Pancreas (tissue), 10 donors: Measurements from ENCODE around the gene BPIFB6. TPM values are rescaled to one million over a fixed set of nuclear protein-coding genes. Genes with fewer than 3 reads are reported as not detected.

Experiments used
- ATAC-seq, 4 donors: fragments of 200-7000 bp; cut with Tn5 transposase; one replicate each; pipeline versions ENCODE4 v1.8.0 to v1.9.1; 2020; ENCODE audit warnings: mild to moderate bottlenecking in 4 of 4, moderate library complexity in 4 of 4
- DNase-seq, 6 donors: peaks; one replicate each; pipeline ENCODE4 v3.0.0-alpha.2; 2020
- FAIRE-seq: peaks from 2 replicates; lab custom pipeline; 2012; peaks lifted over from hg19 to GRCh38; lab: Jason Lieb, UNC
- H3K27ac ChIP-seq, 4 donors: fragments of 200-600 bp; sonication (generic); 1 replicate in 3 of 4; 2 replicates in 1 of 4; pipeline versions ENCODE4 v1.5.0 to v1.8.0; 2020
- H3K27me3 ChIP-seq, 4 donors: fragments of 200-600 bp; one replicate each; pipeline ENCODE4 v1.8.0; 2021
- H3K36me3 ChIP-seq, 3 donors: fragments of 200-600 bp; sonication (generic) in 1 of 3; one replicate each; pipeline versions ENCODE4 v1.5.0 to v1.8.0; 2020 to 2021
- H3K4me1 ChIP-seq, 3 donors: fragments of 200-600 bp; one replicate each; pipeline ENCODE4 v1.8.0; 2021
- H3K4me3 ChIP-seq, 4 donors: fragments of 200-600 bp; sonication (generic) in 2 of 4; one replicate each; pipeline versions ENCODE4 v1.5.0 to v1.8.0; 2020 to 2021
- H3K9me3 ChIP-seq, 4 donors: fragments of 200-600 bp; one replicate each; pipeline ENCODE4 v1.8.0; 2021
- WGBS, 2 donors: extraction: QIAGEN DNeasy Blood & Tissue Kit; methylation state at CpG; one replicate each; pipeline ENCODE4 v1.1.7; 2013; 5-methylcytosine and 5-hydroxymethylcytosine counted together
- intact Hi-C, 3 donors: fragments of 100-400 bp; cut with DNase I; formaldehyde crosslinking; loops; one replicate each; pipeline versions ENCODE4 v1.11.1 to v1.14.2; 2022
- polyA plus RNA-seq, 2 donors: library from polyadenylated mRNA; stranded (reverse); fragments of 200-250 nt; gene quantifications; one replicate each; pipeline ENCODE4 v1.2.3, GENCODE V29; 2013
- total RNA-seq, 6 donors: library from RNA; stranded (reverse); fragmentation: NEBNext Ultra II Directional in 4 of 6; extraction: Animal tissue kit (Norgen Biotek cat#: 25700) in 4 of 6; gene quantifications; one replicate each; pipeline versions ENCODE4 v1.2.1 to v1.2.4, GENCODE V29; 2021 to 2023
- TF ChIP-seq, protein P1 (sequence below), 4 donors: fragments of 200-600 bp; sonication (generic) in 3 of 4; IDR thresholded peaks; one replicate each; pipeline versions ENCODE4 v1.5.0 to v1.8.0; 2021; ENCODE audit warnings: antibody characterized with exemption in 4 of 4
- donor health status: healthy with polysubstance abuse.
- donor health status: DM: no; HTN: no; CAD: no; lungs with moderate emphysema.
- donor health status: DM: no; HTN: no; CAD: no.
- donor health status: control.
- donor health status: control.
- donor health status: Bipolar disorder and iron deficiency.
- donor health status: DM: yes; HTN: yes; CAD: no.
- donor health status: DM: no; HTN: no; CAD: no.
- donor health status: DM: no; HTN: no; CAD: no.
- donor health status: DM: yes; HTN: yes; CAD: no.

BPIFB6 gene
- total and polyA plus RNA-seq, 8 donors = not detected

DNA sequence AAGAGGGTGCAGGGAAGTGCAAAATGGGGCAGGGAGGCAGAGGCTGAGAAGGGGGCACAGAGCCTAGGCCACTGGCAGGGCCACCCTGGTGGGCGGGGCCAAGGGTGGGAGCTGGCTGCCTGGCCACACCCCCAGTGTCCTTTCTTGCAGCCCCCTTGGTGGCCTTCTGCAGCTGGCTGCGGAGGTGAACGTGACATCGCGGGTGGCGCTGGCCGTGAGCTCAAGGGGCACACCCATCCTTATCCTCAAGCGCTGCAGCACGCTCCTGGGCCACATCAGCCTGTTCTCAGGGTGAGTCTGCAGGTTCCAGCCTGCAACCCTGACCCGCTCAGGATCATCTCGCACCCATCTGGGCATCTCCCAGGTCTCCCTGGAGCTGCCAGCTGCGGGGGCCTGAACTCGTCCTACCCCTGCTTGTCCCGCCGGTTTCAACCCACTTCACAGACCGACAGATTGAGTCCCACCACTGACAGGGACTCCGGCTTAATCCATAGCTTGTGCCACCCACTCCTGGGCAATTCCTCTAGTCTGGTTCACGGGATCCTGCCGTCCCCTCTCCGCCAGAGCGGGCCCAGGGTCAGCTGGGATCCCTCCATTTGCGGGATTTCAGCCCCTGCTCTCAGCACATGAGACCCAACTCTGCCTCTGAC lies 28.4 kb downstream of the BPIFB6 start:
- intact Hi-C loops = no loop called here
- Histone ChIP-seq H3K9me3 (no peaks in the 10 kb centered on the region), H3K36me3 (no peaks in the 10 kb centered on the region), H3K27ac (no peak overlapping the region), H3K4me1 (no peaks in the 10 kb centered on the region), H3K27me3 (no peaks in the 10 kb centered on the region), H3K4me3 (no peak overlapping the region)
- 85 to 86% methylated on average over 22 of the region's 22 CpGs for WGBS, 2 donors
- TF ChIP-seq, protein P1, sequence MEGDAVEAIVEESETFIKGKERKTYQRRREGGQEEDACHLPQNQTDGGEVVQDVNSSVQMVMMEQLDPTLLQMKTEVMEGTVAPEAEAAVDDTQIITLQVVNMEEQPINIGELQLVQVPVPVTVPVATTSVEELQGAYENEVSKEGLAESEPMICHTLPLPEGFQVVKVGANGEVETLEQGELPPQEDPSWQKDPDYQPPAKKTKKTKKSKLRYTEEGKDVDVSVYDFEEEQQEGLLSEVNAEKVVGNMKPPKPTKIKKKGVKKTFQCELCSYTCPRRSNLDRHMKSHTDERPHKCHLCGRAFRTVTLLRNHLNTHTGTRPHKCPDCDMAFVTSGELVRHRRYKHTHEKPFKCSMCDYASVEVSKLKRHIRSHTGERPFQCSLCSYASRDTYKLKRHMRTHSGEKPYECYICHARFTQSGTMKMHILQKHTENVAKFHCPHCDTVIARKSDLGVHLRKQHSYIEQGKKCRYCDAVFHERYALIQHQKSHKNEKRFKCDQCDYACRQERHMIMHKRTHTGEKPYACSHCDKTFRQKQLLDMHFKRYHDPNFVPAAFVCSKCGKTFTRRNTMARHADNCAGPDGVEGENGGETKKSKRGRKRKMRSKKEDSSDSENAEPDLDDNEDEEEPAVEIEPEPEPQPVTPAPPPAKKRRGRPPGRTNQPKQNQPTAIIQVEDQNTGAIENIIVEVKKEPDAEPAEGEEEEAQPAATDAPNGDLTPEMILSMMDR (IDR thresholded peaks at IDR 0.05) = no peak
- no peak for FAIRE-seq
- ATAC-seq = no peak
- DNase-seq = peak in 1 of 6 donors; percentile 48

DNA sequence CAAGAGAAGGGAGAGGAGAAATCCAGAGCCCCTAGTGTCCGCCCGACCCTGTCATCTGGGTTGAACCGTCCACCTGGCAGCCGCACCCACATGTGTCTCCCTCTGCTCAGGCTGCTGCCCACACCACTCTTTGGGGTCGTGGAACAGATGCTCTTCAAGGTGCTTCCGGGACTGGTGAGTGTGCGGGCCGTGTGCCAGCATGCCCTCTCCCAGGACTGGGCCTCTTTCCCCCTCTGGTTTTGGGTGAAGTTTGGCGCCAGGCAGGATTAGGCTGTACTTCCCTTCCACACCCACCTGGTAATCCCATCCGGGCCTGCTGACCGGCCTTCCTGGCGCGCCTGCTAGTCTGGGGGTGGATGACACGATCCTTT lies 30.2 kb downstream of the BPIFB6 start:
- no peaks in the 10 kb centered on the region for H3K9me3 ChIP-seq
- H3K4me3 ChIP-seq = no peak overlapping the region
- no peaks in the 10 kb centered on the region for H3K36me3 ChIP-seq
- ATAC-seq (no peak), DNase-seq (no peak), FAIRE-seq (no peak)
- no peaks in the 10 kb centered on the region for H3K4me1 ChIP-seq
- TF ChIP-seq, protein P1 (IDR thresholded peaks at IDR 0.05) = no peak
- 83 to 84% methylated on average over 14 of the region's 14 CpGs for WGBS, 2 donors
- intact Hi-C loops = no loop called here
- no peak overlapping the region for H3K27ac ChIP-seq
- H3K27me3 ChIP-seq = no peaks in the 10 kb centered on the region

DNA sequence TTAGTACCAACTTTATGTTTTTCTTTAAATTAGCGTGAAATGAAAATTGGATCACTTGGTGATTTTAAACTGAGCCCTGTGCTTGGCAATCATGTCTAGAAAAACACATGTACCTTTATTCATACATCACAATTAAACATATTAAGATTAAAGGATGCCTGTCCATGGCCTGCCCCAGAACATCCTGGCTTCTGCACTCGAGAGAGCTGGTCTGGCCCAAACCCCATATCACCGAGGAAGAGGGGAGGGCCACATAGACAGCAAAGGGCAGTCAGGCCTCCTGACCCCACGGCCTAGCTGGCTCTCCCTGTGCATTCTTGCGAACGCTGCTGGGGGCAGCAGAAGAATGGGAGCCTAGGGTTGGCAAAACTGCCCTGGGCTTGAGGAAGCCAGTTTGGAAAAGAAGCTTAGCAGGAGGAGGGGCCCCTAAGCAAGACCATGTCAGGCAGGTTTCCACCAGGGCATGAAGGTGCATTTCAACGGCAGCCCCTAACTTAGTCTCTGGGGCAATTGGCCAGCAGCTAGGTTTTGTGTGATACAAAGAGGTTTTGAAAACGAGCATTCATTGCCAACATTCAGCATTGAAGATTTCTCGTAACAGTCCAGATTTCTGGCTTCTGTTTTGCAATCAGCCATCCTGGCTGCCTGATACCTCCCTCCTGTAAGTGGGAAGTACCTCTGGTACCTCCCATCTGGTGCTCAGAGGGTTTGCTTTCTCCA lies 30.8 kb downstream of the BPIFB6 start:
- ATAC-seq = no peak
- Histone ChIP-seq H3K27ac (no peak overlapping the region), H3K27me3 (no peaks in the 10 kb centered on the region), H3K4me1 (no peaks in the 10 kb centered on the region), H3K4me3 (no peak overlapping the region), H3K36me3 (no peaks in the 10 kb centered on the region), H3K9me3 (no peaks in the 10 kb centered on the region)
- FAIRE-seq = no peak
- WGBS, 2 donors = 63 to 64% methylated on average over 9 of the region's 9 CpGs
- no peak for DNase-seq
- TF ChIP-seq, protein P1 (IDR thresholded peaks at IDR 0.05) = no peak
- intact Hi-C loops = no loop called here

DNA sequence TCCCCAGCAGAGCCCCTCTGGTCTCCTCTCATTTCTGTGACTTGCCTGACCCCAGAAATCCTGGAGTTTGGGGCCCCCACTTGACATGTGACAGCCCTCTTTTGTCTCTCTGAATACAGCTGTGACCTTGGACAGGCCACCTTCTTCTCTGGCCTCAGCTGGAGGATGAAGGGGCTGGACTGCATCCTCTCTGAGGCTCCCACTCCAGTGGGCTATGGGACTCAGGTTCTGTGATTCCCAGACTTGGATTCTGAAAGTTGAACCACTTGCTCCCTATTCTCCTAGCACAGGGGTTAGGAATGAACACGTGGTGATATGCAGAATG lies 31.3 kb downstream of the BPIFB6 start:
- DNase-seq (no peak), ATAC-seq (no peak), FAIRE-seq (no peak)
- no peak overlapping the region for H3K4me3 ChIP-seq
- no peaks in the 10 kb centered on the region for H3K4me1 ChIP-seq
- intact Hi-C loops = no loop called here
- no peak overlapping the region for H3K27ac ChIP-seq
- WGBS, 2 donors = 53 to 62% methylated on average over 1 of the region's 1 CpG
- H3K27me3 ChIP-seq = no peaks in the 10 kb centered on the region
- no peaks in the 10 kb centered on the region for H3K36me3 ChIP-seq
- TF ChIP-seq, protein P1 (IDR thresholded peaks at IDR 0.05) = no peak
- no peaks in the 10 kb centered on the region for H3K9me3 ChIP-seq

DNA sequence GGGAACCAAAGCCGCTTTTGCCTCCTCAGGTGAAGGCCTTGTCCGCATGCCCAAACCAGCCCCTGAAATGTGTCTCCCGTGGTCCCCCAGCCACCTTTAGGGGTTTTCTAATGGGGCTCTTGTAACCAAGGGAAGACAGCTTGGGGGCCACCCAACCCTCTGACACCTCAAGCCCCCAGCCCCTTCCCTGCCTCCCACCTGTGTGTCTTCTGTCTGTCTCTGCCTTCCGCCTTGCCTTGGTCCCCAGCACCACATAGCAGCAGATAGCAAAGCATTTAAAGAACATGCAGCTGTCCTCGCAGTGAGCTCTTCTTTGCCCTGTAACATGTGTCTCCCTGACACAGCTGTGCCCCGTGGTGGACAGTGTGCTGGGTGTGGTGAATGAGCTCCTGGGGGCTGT lies 31.8 kb downstream of the BPIFB6 start:
- WGBS, 2 donors = 84 to 86% methylated on average over 6 of the region's 6 CpGs
- Histone ChIP-seq H3K9me3 (no peaks in the 10 kb centered on the region), H3K4me1 (no peaks in the 10 kb centered on the region), H3K4me3 (no peak overlapping the region), H3K36me3 (no peaks in the 10 kb centered on the region), H3K27me3 (no peaks in the 10 kb centered on the region), H3K27ac (no peak overlapping the region)
- intact Hi-C loops = no loop called here
- FAIRE-seq (no peak), DNase-seq (no peak), ATAC-seq (no peak)
- TF ChIP-seq, protein P1 (IDR thresholded peaks at IDR 0.05) = no peak
